ENCODE results near the gene ZCCHC14. TPM values are rescaled to one million over a fixed set of nuclear protein-coding genes. Genes with fewer than 3 reads are reported as not detected.
"Not testable (repeated sequence)": the region's sequence is repeated elsewhere in the genome, so short reads cannot be mapped to it uniquely, and the experiment has no call there.

The ZCCHC14 gene
- polyA plus RNA-seq, 1 experiment: 2.7 TPM

- no peak for DNase-seq (ENCODE audit: low read depth)
- CTCF ChIA-PET: interaction anchor here (0.6 kb wide), 1 partner anchor 141 kb away, joined by 3 read pairs; no protein-coding TSS in a partner anchor
- Histone ChIP-seq H3K4me3 (ENCODE audit: low read depth, low read length) (no peak overlapping the region), H3K36me3 (ENCODE audit: control insufficient read depth, insufficient read depth, low read length) (no peaks in the 10 kb centered on the region), H3K27me3 (ENCODE audit: control insufficient read depth, insufficient read depth, low read length) (no peaks in the 10 kb centered on the region)
- POLR2A ChIA-PET: interaction anchor here (0.7 kb wide), 1 partner anchor 59 kb away, joined by 3 read pairs; no protein-coding TSS in a partner anchor
- no peak for TF ChIP-seq CTCF (IDR thresholded peaks at IDR 0.05; ENCODE audit: insufficient read depth, low read depth, low read length)
Observed at GRCh38 chr16:87498324-87499188, 5.7 kb upstream of the ZCCHC14 start.

DNA sequence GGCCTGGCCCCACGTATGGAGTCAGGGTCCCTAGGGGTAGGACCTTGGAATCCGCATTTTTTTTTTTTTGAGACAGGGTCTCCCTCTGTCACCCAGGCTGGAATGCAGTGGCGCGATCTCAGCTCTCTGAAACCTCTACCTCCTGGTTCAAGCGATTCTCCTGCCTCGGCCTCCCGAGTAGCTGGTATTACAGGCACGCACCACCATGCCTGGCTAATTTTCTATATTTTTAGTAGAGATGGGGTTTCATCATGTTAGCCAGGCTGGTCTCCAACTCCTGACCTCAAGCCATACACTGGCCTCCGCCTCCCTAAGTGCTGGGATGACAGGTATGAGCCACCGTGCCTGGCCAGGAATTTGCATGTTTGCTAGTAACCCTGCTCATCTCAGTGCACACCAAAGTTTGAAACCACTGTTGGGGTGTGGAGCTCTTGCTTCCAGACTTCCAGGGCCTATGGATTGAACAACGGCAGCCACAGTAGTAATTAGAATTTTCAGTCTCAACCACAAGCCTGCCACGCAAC is 5.0 kb upstream of the ZCCHC14 start:
- H3K36me3 ChIP-seq (ENCODE audit: control insufficient read depth, insufficient read depth, low read length); DNase-seq (ENCODE audit: low read depth); POLR2A ChIA-PET; CTCF ChIA-PET; H3K4me3 ChIP-seq (ENCODE audit: low read depth, low read length); H3K27me3 ChIP-seq (ENCODE audit: control insufficient read depth, insufficient read depth, low read length): not testable (repeated sequence)

GRCh38 chr16:87497023-87497766 is 4.4 kb upstream of the ZCCHC14 start:
- H3K4me3 ChIP-seq (ENCODE audit: low read depth, low read length); H3K36me3 ChIP-seq (ENCODE audit: control insufficient read depth, insufficient read depth, low read length); H3K27me3 ChIP-seq (ENCODE audit: control insufficient read depth, insufficient read depth, low read length); POLR2A ChIA-PET; CTCF ChIA-PET; DNase-seq (ENCODE audit: low read depth): not testable (repeated sequence)

DNA sequence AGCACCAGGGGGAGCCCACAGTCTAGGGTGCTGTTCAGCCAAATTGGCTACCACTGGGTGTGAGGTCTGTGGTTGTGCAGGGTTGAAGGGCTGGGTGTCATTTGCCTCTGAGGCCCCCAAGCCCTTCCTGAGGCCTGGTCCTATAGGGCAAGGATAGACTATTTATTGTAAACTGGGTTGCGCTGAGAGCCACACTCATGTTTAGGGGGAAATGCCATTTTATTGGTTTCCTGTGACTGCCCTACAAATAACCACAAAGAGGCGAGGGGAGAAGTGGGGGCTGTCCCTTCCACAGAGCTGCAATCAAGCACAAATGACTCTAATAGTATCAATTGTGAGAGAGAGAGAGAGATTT is 3.6 kb upstream of the ZCCHC14 start:
- CTCF ChIA-PET: no interaction called here

GRCh38 chr16:87495578-87496446 is 3.0 kb upstream of the ZCCHC14 start:
- CTCF ChIA-PET: no interaction called here
- DNase-seq (ENCODE audit: low read depth): no peak
- POLR2A ChIA-PET: no interaction called here

More for the DNA sequence above, 3.6 kb upstream of the ZCCHC14 start:
- POLR2A ChIA-PET: no interaction called here
- no peak for TF ChIP-seq CTCF (IDR thresholded peaks at IDR 0.05; ENCODE audit: insufficient read depth, low read depth, low read length)
- DNase-seq (ENCODE audit: low read depth): no peak
- Histone ChIP-seq H3K4me3 (ENCODE audit: low read depth, low read length) (no peak overlapping the region), H3K36me3 (ENCODE audit: control insufficient read depth, insufficient read depth, low read length) (peaks cover 1% of the 10 kb centered on the region; the same call in 1 of the 2 replicates), H3K27me3 (ENCODE audit: control insufficient read depth, insufficient read depth, low read length) (no peaks in the 10 kb centered on the region)

More at GRCh38 chr16:87495578-87496446, 3.0 kb upstream of the ZCCHC14 start:
- TF ChIP-seq CTCF (IDR thresholded peaks at IDR 0.05; ENCODE audit: insufficient read depth, low read depth, low read length): no peak
- Histone ChIP-seq H3K36me3 (ENCODE audit: control insufficient read depth, insufficient read depth, low read length) (peaks cover 1% of the 10 kb centered on the region; the same call in 1 of the 2 replicates), H3K4me3 (ENCODE audit: low read depth, low read length) (no peak overlapping the region), H3K27me3 (ENCODE audit: control insufficient read depth, insufficient read depth, low read length) (no peaks in the 10 kb centered on the region)

All from BJ (cell line).